Measurements from ENCODE around the gene REXO1.

- TF ChIP-seq CTCF (conservative IDR thresholded peaks at IDR 0.05), result no peak
- TF ChIP-seq EZH2 (IDR thresholded peaks at IDR 0.05; ENCODE audit: low read depth), result no peak
Observed at GRCh38 chr19:1769645-1769985, 78.7 kb downstream of the REXO1 start.

All from PC-9 (cell line).